Right cardiac atrium (tissue), 5 donors: ENCODE measurements around the gene KRT37. TPM values are rescaled to one million over a fixed set of nuclear protein-coding genes. Genes with fewer than 3 reads are reported as not detected.

Experiments
- ATAC-seq, 2 donors: fragments of 200-7000 bp; cut with Tn5 transposase; one replicate each; pipeline versions ENCODE4 v1.8.0 to v1.9.1; 2020; ENCODE audit warnings: moderate library complexity in 2 of 2, mild to moderate bottlenecking in 1 of 2
- DNase-seq, 3 donors: peaks; one replicate each; pipeline ENCODE4 v3.0.0-alpha.2; 2020
- H3K27ac ChIP-seq: one replicate; pipeline ENCODE4 v1.5.1; 2013; ENCODE audit warnings: mild to moderate bottlenecking, low read length, control low read depth, moderate library complexity
- H3K27me3 ChIP-seq: one replicate; pipeline ENCODE4 v1.6.1; 2013; ENCODE audit not compliant: control insufficient read depth, insufficient read depth
- H3K4me1 ChIP-seq: one replicate; pipeline ENCODE4 v1.6.1; 2013; ENCODE audit warnings: low read length; ENCODE audit not compliant: control insufficient read depth, insufficient read depth
- H3K4me3 ChIP-seq: one replicate; pipeline ENCODE4 v1.5.1; 2013; ENCODE audit warnings: low read length, control low read depth
- H3K9me3 ChIP-seq: one replicate; pipeline ENCODE4 v1.6.1; 2013; ENCODE audit warnings: low read length; ENCODE audit not compliant: control insufficient read depth
- WGBS: extraction: QIAGEN DNeasy Blood & Tissue Kit; methylation state at CpG from one replicate; pipeline ENCODE4 v1.1.7; 2013; 5-methylcytosine and 5-hydroxymethylcytosine counted together
- intact Hi-C, 4 donors: fragments of 100-400 bp; cut with DNase I; formaldehyde crosslinking; loops; one replicate each; pipeline versions ENCODE4 v1.11.0 to v1.14.0; 2022 to 2023
- polyA plus RNA-seq: library from polyadenylated mRNA; stranded (reverse); fragments of 200-250 nt; gene quantifications from one replicate; pipeline ENCODE4 v1.2.3, GENCODE V29; 2013
- total RNA-seq, 4 donors: library from RNA; stranded (reverse); fragmentation: NEBNext Ultra II Directional; extraction: Animal tissue kit (Norgen Biotek cat#: 25700); gene quantifications; one replicate each; pipeline ENCODE4 v1.2.1, GENCODE V29; 2021
- donor health status: healthy with polysubstance abuse.
- donor health status: DM: no; HTN: yes; CAD: no.
- donor health status: DM: no; HTN: no; CAD: no.
- donor health status: DM: no; HTN: yes; CAD: no; lungs with severe emphysema.
- donor health status: DM: yes; HTN: yes; CAD: no.

KRT37 gene
- total and polyA plus RNA-seq, 5 donors, result not detected

GRCh38 chr17:41418116-41418860 lies 6.1 kb downstream of the KRT37 start:
- H3K4me3 ChIP-seq, result no peak overlapping the region
- no peak for DNase-seq
- H3K27ac ChIP-seq, result no peak overlapping the region
- no peak for ATAC-seq
- H3K27me3 ChIP-seq, result no peaks in the 10 kb centered on the region
- no peaks in the 10 kb centered on the region for H3K9me3 ChIP-seq
- no peaks in the 10 kb centered on the region for H3K4me1 ChIP-seq
- WGBS, result 87% methylated on average over 7 of the region's 7 CpGs
- intact Hi-C loops, result no loop called here

- 45% methylated on average over 4 of the region's 4 CpGs for WGBS
- H3K27me3 ChIP-seq, result no peaks in the 10 kb centered on the region
- H3K4me1 ChIP-seq, result no peaks in the 10 kb centered on the region
- ATAC-seq (no peak), DNase-seq (no peak)
- no peaks in the 10 kb centered on the region for H3K9me3 ChIP-seq
- intact Hi-C loops, result no loop called here
- no peak overlapping the region for H3K27ac ChIP-seq
- no peak overlapping the region for H3K4me3 ChIP-seq
Observed at GRCh38 chr17:41417576-41418015, 6.8 kb downstream of the KRT37 start.

DNA sequence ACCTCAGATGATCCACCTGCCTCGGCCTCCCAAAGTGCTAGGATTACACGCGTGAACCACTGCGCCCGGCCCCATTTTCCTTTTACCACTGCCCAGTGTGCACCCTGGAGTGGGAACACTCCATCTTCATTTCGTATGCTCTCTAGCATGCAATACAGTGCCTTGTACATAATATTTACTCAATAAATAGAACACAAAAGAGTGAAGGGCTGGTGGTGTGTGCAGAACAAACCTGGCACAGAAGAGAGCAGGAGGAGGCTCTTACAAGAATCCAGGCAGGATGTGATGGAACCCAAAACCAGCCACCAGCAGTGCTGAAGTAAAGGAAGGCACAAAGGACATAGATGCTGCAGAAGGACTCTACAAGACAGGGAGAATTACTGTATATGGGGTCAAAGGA lies 7.3 kb downstream of the KRT37 start:
- Histone ChIP-seq H3K9me3 (no peaks in the 10 kb centered on the region), H3K4me3 (no peak overlapping the region), H3K4me1 (no peaks in the 10 kb centered on the region), H3K27ac (no peak overlapping the region), H3K27me3 (no peaks in the 10 kb centered on the region)
- DNase-seq (no peak), ATAC-seq (no peak)
- intact Hi-C loops, result no loop called here
- WGBS, result 95% methylated on average over 6 of the region's 6 CpGs

DNA sequence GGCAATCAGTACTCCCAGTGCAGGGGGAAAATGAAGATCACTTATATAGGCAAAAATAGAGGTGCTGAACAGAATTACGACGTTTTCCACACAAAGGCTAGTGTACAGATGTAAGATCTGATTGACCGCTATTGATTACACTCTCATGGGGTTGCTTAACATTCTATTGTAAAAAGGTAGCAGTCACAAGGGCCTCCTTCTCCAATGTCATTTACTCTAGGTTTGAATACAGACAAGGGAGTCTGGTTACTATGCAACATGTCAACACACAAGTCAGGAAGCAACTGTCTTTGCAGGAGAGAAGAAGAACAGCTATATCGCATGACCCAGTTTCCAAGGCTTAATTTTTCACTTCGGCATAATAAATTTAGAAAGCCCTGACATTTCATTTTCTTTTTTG lies 7.9 kb downstream of the KRT37 start:
- H3K4me3 ChIP-seq, result no peak overlapping the region

GRCh38 chr17:41415833-41416335 lies 8.5 kb downstream of the KRT37 start:
- intact Hi-C loops, result no loop called here
- Histone ChIP-seq H3K27ac (no peak overlapping the region), H3K4me1 (no peaks in the 10 kb centered on the region), H3K27me3 (no peaks in the 10 kb centered on the region), H3K9me3 (no peaks in the 10 kb centered on the region), H3K4me3 (no peak overlapping the region)
- ATAC-seq (peak; percentile 48 to 61), DNase-seq (no peak)
- WGBS, result 69% methylated on average over 3 of the region's 3 CpGs

More for the DNA sequence above, 7.9 kb downstream of the KRT37 start:
- Histone ChIP-seq H3K27ac (no peak overlapping the region), H3K9me3 (no peaks in the 10 kb centered on the region), H3K4me1 (no peaks in the 10 kb centered on the region), H3K27me3 (no peaks in the 10 kb centered on the region)
- WGBS, result 84% methylated on average over 5 of the region's 5 CpGs
- no peak for DNase-seq
- intact Hi-C loops, result no loop called here
- ATAC-seq, result no peak

DNA sequence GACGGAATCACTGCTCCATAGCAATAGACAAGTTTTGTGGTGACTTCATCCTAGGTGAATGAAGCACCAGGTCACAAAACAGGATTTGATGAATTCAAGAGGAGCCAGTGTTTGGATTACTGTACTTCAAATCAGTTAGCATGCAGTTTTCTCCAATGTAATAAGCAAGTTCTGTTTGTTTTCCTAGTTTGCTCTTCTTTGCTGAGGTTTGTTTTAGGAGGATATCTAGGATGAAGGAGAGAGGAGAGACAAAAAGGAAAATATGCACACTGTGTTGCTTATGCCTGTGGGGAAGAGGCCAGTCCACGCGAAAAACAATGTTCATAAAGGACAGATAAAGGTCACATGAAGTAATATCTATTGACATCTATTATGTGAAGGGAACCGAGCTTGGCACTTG lies 9.0 kb downstream of the KRT37 start:
- no peaks in the 10 kb centered on the region for H3K4me1 ChIP-seq
- H3K4me3 ChIP-seq, result no peak overlapping the region
- WGBS, result 66% methylated on average over 4 of the region's 4 CpGs
- no peak overlapping the region for H3K27ac ChIP-seq
- H3K9me3 ChIP-seq, result no peaks in the 10 kb centered on the region
- no peak for DNase-seq
- ATAC-seq, result no peak
- intact Hi-C loops, result no loop called here
- no peaks in the 10 kb centered on the region for H3K27me3 ChIP-seq

- H3K4me3 ChIP-seq, result no peak overlapping the region
- no peaks in the 10 kb centered on the region for H3K4me1 ChIP-seq
- no peak overlapping the region for H3K27ac ChIP-seq
- intact Hi-C loops, result no loop called here
- no peaks in the 10 kb centered on the region for H3K9me3 ChIP-seq
- H3K27me3 ChIP-seq, result no peaks in the 10 kb centered on the region
- DNase-seq (no peak), ATAC-seq (no peak)
- WGBS, result 71% methylated on average over 2 of the region's 2 CpGs
Observed at GRCh38 chr17:41413982-41414381, 10.4 kb downstream of the KRT37 start.

GRCh38 chr17:41413353-41413957 lies 10.9 kb downstream of the KRT37 start:
- intact Hi-C loops, result no loop called here
- no peak for DNase-seq
- WGBS, result 64% methylated on average over 5 of the region's 5 CpGs
- no peaks in the 10 kb centered on the region for H3K4me1 ChIP-seq
- no peaks in the 10 kb centered on the region for H3K27me3 ChIP-seq
- no peaks in the 10 kb centered on the region for H3K9me3 ChIP-seq
- no peak for ATAC-seq
- no peak overlapping the region for H3K4me3 ChIP-seq
- H3K27ac ChIP-seq, result no peak overlapping the region

GRCh38 chr17:41411072-41411840 lies 13.1 kb downstream of the KRT37 start:
- intact Hi-C loops, result no loop called here
- ATAC-seq (no peak), DNase-seq (no peak)
- H3K9me3 ChIP-seq, result no peaks in the 10 kb centered on the region
- 94% methylated on average over 20 of the region's 20 CpGs for WGBS
- no peak overlapping the region for H3K4me3 ChIP-seq
- no peak overlapping the region for H3K27ac ChIP-seq
- no peaks in the 10 kb centered on the region for H3K27me3 ChIP-seq
- no peaks in the 10 kb centered on the region for H3K4me1 ChIP-seq

GRCh38 chr17:41407226-41407625 lies 17.2 kb downstream of the KRT37 start:
- no peaks in the 10 kb centered on the region for H3K27me3 ChIP-seq
- intact Hi-C loops, result no loop called here
- no peak for DNase-seq
- WGBS, result 92% methylated on average over 10 of the region's 10 CpGs
- no peak overlapping the region for H3K4me3 ChIP-seq
- no peaks in the 10 kb centered on the region for H3K4me1 ChIP-seq
- no peak overlapping the region for H3K27ac ChIP-seq
- H3K9me3 ChIP-seq, result no peaks in the 10 kb centered on the region
- no peak for ATAC-seq

- WGBS, result 53% methylated on average over 5 of the region's 5 CpGs
- Histone ChIP-seq H3K4me3 (no peak overlapping the region), H3K27ac (no peak overlapping the region), H3K9me3 (no peaks in the 10 kb centered on the region), H3K4me1 (no peaks in the 10 kb centered on the region), H3K27me3 (no peaks in the 10 kb centered on the region)
- DNase-seq, result no peak
- no peak for ATAC-seq
- intact Hi-C loops, result no loop called here
Observed at GRCh38 chr17:41406205-41406604, 18.2 kb downstream of the KRT37 start.
